ENCODE results near the gene MRAP2. TPM values are rescaled to one million over a fixed set of nuclear protein-coding genes. Genes with fewer than 3 reads are reported as not detected.

Gene MRAP2
- total and polyA plus RNA-seq, 2 experiments from 2014 or later = 6.1 to 13.5 TPM

GRCh38 chr6:84019842-84020211, 13.7 kb upstream of the MRAP2 start:
- Histone ChIP-seq H3F3A (replicated peaks; ENCODE audit: low read depth) (no peaks in the 10 kb centered on the region), H3K9me2 (ENCODE audit: insufficient read depth) (no peaks in the 10 kb centered on the region), H3K36me3 (ENCODE audit: insufficient read depth) (no peaks in the 10 kb centered on the region), H3K27me3 (ENCODE audit: insufficient read depth) (no peaks in the 10 kb centered on the region), H2AFZ (peak overlapping the region; percentile 80; the same call in 1 of the 2 replicates), H3K4me2 (peak overlapping the region; percentile 60), H3K4me3 (peak overlapping the region; percentile 35; the same call in 1 of the 2 replicates), H4K20me1 (replicated peaks; ENCODE audit: insufficient read depth) (no peaks in the 10 kb centered on the region), H3K4me1 (ENCODE audit: insufficient read depth) (peaks cover 19% of the 10 kb centered on the region), H3K79me2 (replicated peaks; ENCODE audit: insufficient read depth) (no peaks in the 10 kb centered on the region), H3K27ac (ENCODE audit: low read depth) (no peak overlapping the region)
- H3K4me1 Mint-ChIP-seq = peaks cover 11% of the 10 kb centered on the region
- no peak for ATAC-seq
- H3K36me3 Mint-ChIP-seq (ENCODE audit: low read depth) = no peaks in the 10 kb centered on the region
- peak overlapping the region; percentile 41; the same call in 1 of the 3 replicates for H3K4me3 Mint-ChIP-seq
- no peaks in the 10 kb centered on the region; the same call in 1 of the 3 replicates for H3K9me3 Mint-ChIP-seq
- no peak overlapping the region for H3K27ac Mint-ChIP-seq
- TF ChIP-seq ZNF462 (CRISPR knock-in tag; IDR thresholded peaks at IDR 0.05) (no peak), EZH2 (IDR thresholded peaks at IDR 0.05; ENCODE audit: low read depth, unreplicated experiment) (no peak), ZNF114 (CRISPR knock-in tag; IDR thresholded peaks at IDR 0.05) (no peak), REST (IDR thresholded peaks at IDR 0.05; ENCODE audit: unreplicated experiment) (no peak), CTCF (conservative IDR thresholded peaks at IDR 0.05; ENCODE audit: low read depth in 2 of 2) (no peak), POLR2AphosphoS5 (IDR thresholded peaks at IDR 0.05; ENCODE audit: low read depth) (no peak), EZH2phosphoT487 (IDR thresholded peaks at IDR 0.05; ENCODE audit: unreplicated experiment) (no peak), ETS1 (IDR thresholded peaks at IDR 0.05) (no peak), CREB1 (CRISPR knock-in tag; IDR thresholded peaks at IDR 0.05; ENCODE audit: low read depth) (no peak), STAT1 (IDR thresholded peaks at IDR 0.05; ENCODE audit: unreplicated experiment) (no peak), ZNF331 (CRISPR knock-in tag; IDR thresholded peaks at IDR 0.05; ENCODE audit: low read depth) (no peak), NANOG (IDR thresholded peaks at IDR 0.05; ENCODE audit: borderline replicate concordance) (no peak), JUNB (IDR thresholded peaks at IDR 0.05; ENCODE audit: unreplicated experiment) (no peak)
- DNase-seq (ENCODE audit: low spot score) = no peak
- H3K27me3 Mint-ChIP-seq (ENCODE audit: insufficient read depth, low read depth, poor library complexity) = no peaks in the 10 kb centered on the region

Data from GM23338 (cell line).